HEK293 (cell line): Measurements from ENCODE around the gene CHI3L2.

Experiments used
- CTCF ChIA-PET: fragments of 350-600 bp; formaldehyde crosslinking; extraction: SDS; loops from one replicate; lab custom pipeline; 2021; ENCODE audit warnings: antibody characterized with exemption; lab: Yijun Ruan, JAX
- POLR2A ChIA-PET: fragments of 300-600 bp; formaldehyde crosslinking; extraction: SDS; loops from one replicate; lab custom pipeline; 2020; ENCODE audit warnings: antibody characterized with exemption, inconsistent platforms; lab: Yijun Ruan, JAX
- H3K27ac ChIP-seq: fragments of 200-500 bp; sonication (Bioruptor generic); 2 replicates; pipeline ENCODE4 v1.5.1; 2014; ENCODE audit warnings: low read depth, low read length, control low read depth, inconsistent platforms; ENCODE audit errors: extremely low read depth
- H3K36me3 ChIP-seq, 2 experiments: fragments of 200-500 bp in 1 of 2; sonication (Bioruptor generic) in 1 of 2; 1 replicate in 1 of 2; 2 replicates in 1 of 2; pipeline ENCODE4 v1.5.1; 2014 to 2017; ENCODE audit warnings: inconsistent platforms in 2 of 2, low read length in 2 of 2; ENCODE audit not compliant: control insufficient read depth in 2 of 2, insufficient read depth in 1 of 2
- H3K4me1 ChIP-seq: fragments of 200-500 bp; sonication (Bioruptor generic); 2 replicates; pipeline ENCODE4 v1.5.1; 2014; ENCODE audit warnings: mild to moderate bottlenecking, low read length, inconsistent platforms; ENCODE audit not compliant: control insufficient read depth, insufficient read depth
- H3K4me3 ChIP-seq: 2 replicates; pipeline ENCODE4 v1.5.1; 2011; ENCODE audit warnings: low read depth, mild to moderate bottlenecking, control low read depth, low read length, moderate library complexity
- H3K9me3 ChIP-seq: fragments of 200-500 bp; sonication (Bioruptor generic); 2 replicates; pipeline ENCODE4 v1.5.1; 2014; ENCODE audit warnings: low read depth, low read length, inconsistent platforms; ENCODE audit not compliant: control insufficient read depth, insufficient read depth
- BCL11B ChIP-seq: fragments of 450-650 bp; formaldehyde crosslinking; IDR thresholded peaks from 2 replicates; pipeline ENCODE4 v1.5.1; 2016; ENCODE audit warnings: low read depth, missing biosample characterization, missing genetic modification characterization
- FEZF1 ChIP-seq: fragments of 450-650 bp; formaldehyde crosslinking; IDR thresholded peaks from 2 replicates; pipeline ENCODE4 v1.5.1; 2016; ENCODE audit warnings: missing biosample characterization, missing genetic modification characterization
- GLI4 ChIP-seq: fragments of 450-650 bp; formaldehyde crosslinking; IDR thresholded peaks from 2 replicates; pipeline ENCODE4 v1.5.1; 2016; ENCODE audit warnings: missing biosample characterization, missing genetic modification characterization
- GLIS1 ChIP-seq: fragments of 450-650 bp; formaldehyde crosslinking; IDR thresholded peaks from 2 replicates; pipeline ENCODE4 v1.5.1; 2016; ENCODE audit warnings: missing biosample characterization, missing genetic modification characterization
- KLF1 ChIP-seq: fragments of 450-650 bp; formaldehyde crosslinking; IDR thresholded peaks from 2 replicates; pipeline ENCODE4 v1.5.1; 2016; ENCODE audit warnings: missing biosample characterization, missing genetic modification characterization
- KLF8 ChIP-seq: fragments of 450-650 bp; formaldehyde crosslinking; IDR thresholded peaks from 2 replicates; pipeline ENCODE4 v1.5.1; 2016; ENCODE audit warnings: missing biosample characterization, missing genetic modification characterization
- OVOL3 ChIP-seq: fragments of 450-650 bp; formaldehyde crosslinking; IDR thresholded peaks from 2 replicates; pipeline ENCODE4 v1.5.1; 2016; ENCODE audit warnings: missing biosample characterization, missing genetic modification characterization
- PRDM6 ChIP-seq: fragments of 450-650 bp; formaldehyde crosslinking; IDR thresholded peaks from 2 replicates; pipeline ENCODE4 v1.5.1; 2017; ENCODE audit warnings: missing biosample characterization, missing genetic modification characterization
- REST ChIP-seq: fragments of 450-650 bp; formaldehyde crosslinking; IDR thresholded peaks from 2 replicates; pipeline ENCODE4 v1.5.1; 2016; ENCODE audit warnings: missing biosample characterization, missing genetic modification characterization
- ZBTB10 ChIP-seq: fragments of 450-650 bp; formaldehyde crosslinking; IDR thresholded peaks from 2 replicates; pipeline ENCODE4 v1.5.1; 2016; ENCODE audit warnings: missing biosample characterization, missing genetic modification characterization
- ZBTB11 ChIP-seq: fragments of 450-650 bp; formaldehyde crosslinking; conservative IDR thresholded peaks from 2 replicates; pipeline ENCODE4 v1.5.1; 2016; ENCODE audit warnings: low read depth, missing biosample characterization, missing genetic modification characterization
- ZBTB44 ChIP-seq: fragments of 450-650 bp; IDR thresholded peaks from 2 replicates; pipeline ENCODE4 v1.5.1; 2018; ENCODE audit warnings: missing biosample characterization, mild to moderate bottlenecking, missing genetic modification characterization
- ZBTB48 ChIP-seq: fragments of 450-650 bp; formaldehyde crosslinking; IDR thresholded peaks from 2 replicates; pipeline ENCODE4 v1.5.1; 2016; ENCODE audit warnings: missing biosample characterization, missing genetic modification characterization
- ZBTB8A ChIP-seq: fragments of 450-650 bp; formaldehyde crosslinking; IDR thresholded peaks from 2 replicates; pipeline ENCODE4 v1.5.1; 2016; ENCODE audit warnings: missing biosample characterization, missing genetic modification characterization
- ZFP3 ChIP-seq: fragments of 450-650 bp; formaldehyde crosslinking; IDR thresholded peaks from 2 replicates; pipeline ENCODE4 v1.5.1; 2016; ENCODE audit warnings: low read depth, missing biosample characterization, missing genetic modification characterization
- ZFP41 ChIP-seq: fragments of 450-650 bp; formaldehyde crosslinking; IDR thresholded peaks from 2 replicates; pipeline ENCODE4 v1.5.1; 2016; ENCODE audit warnings: missing biosample characterization, missing genetic modification characterization, borderline replicate concordance
- ZNF366 ChIP-seq: fragments of 450-650 bp; formaldehyde crosslinking; conservative IDR thresholded peaks from 2 replicates; pipeline ENCODE4 v1.5.1; 2016; ENCODE audit warnings: missing biosample characterization, missing genetic modification characterization
- ZNF426 ChIP-seq: fragments of 450-650 bp; formaldehyde crosslinking; IDR thresholded peaks from 2 replicates; pipeline ENCODE4 v1.5.1; 2017; ENCODE audit warnings: missing biosample characterization, missing genetic modification characterization, mild to moderate bottlenecking, inconsistent platforms, moderate library complexity
- ZNF473 ChIP-seq: fragments of 450-650 bp; formaldehyde crosslinking; IDR thresholded peaks from 2 replicates; pipeline ENCODE4 v1.5.1; 2017; ENCODE audit warnings: missing biosample characterization, missing genetic modification characterization

Gene CHI3L2

GRCh38 chr1:111249960-111250359, 22.4 kb downstream of the CHI3L2 start:
- ChIA-PET CTCF (interaction anchor here (0.5 to 1.5 kb wide), 3 partner anchors 12 to 1056 kb away, joined by 3 to 4 read pairs (median 3); no protein-coding TSS in a partner anchor), POLR2A (no interaction called here)
- no peaks in the 10 kb centered on the region for H3K4me1 ChIP-seq
- no peak overlapping the region for H3K4me3 ChIP-seq
- no peak for TF ChIP-seq ZBTB8A (tag by site-specific recombination)
- no peak for TF ChIP-seq KLF1 (tag by site-specific recombination)
- no peaks in the 10 kb centered on the region for H3K9me3 ChIP-seq
- H3K27ac ChIP-seq, result no peak overlapping the region
- H3K36me3 ChIP-seq, result no peaks in the 10 kb centered on the region

- H3K9me3 ChIP-seq, result no peaks in the 10 kb centered on the region
- CTCF ChIA-PET, result interaction anchor here (0.8 to 0.9 kb wide), 2 partner anchors 28 to 219 kb away, joined by 3 read pairs; no protein-coding TSS in a partner anchor
- no peaks in the 10 kb centered on the region for H3K4me1 ChIP-seq
- H3K4me3 ChIP-seq, result no peak overlapping the region
- TF ChIP-seq ZFP41 (no peak), ZNF473 (tag by site-specific recombination) (no peak), ZBTB48 (tag by site-specific recombination) (no peak), ZNF426 (tag by site-specific recombination) (no peak), ZFP3 (tag by site-specific recombination) (no peak), OVOL3 (no peak), PRDM6 (tag by site-specific recombination) (no peak), ZBTB44 (tag by site-specific recombination) (no peak), KLF8 (tag by site-specific recombination) (no peak), ZBTB11 (tag by site-specific recombination) (no peak), ZBTB10 (no peak), ZNF366 (no peak), GLI4 (tag by site-specific recombination) (no peak), FEZF1 (tag by site-specific recombination) (no peak), BCL11B (tag by site-specific recombination) (no peak), GLIS1 (tag by site-specific recombination) (no peak), REST (tag by site-specific recombination) (no peak)
- no peaks in the 10 kb centered on the region for H3K36me3 ChIP-seq
- POLR2A ChIA-PET, result no interaction called here
- H3K27ac ChIP-seq, result no peak overlapping the region
Measured at GRCh38 chr1:111251570-111251969, 24.1 kb downstream of the CHI3L2 start.
